K562 (cell line): ENCODE data around the gene MRPL4. TPM values are rescaled to one million over a fixed set of nuclear protein-coding genes. Genes with fewer than 3 reads are reported as not detected.

ENCODE experiments used
- ATF7 ChIP-seq: fragments of 450-650 bp; IDR thresholded peaks from 2 replicates; pipeline ENCODE4 v1.7.1; 2014; ENCODE audit warnings: mild to moderate bottlenecking, moderate library complexity
- CCAR2 ChIP-seq: fragments of 200-400 bp; formaldehyde crosslinking; IDR thresholded peaks from 2 replicates; pipeline ENCODE4 v1.6.1; 2017; ENCODE audit warnings: mild to moderate bottlenecking, low read depth, low read length
- CEBPB ChIP-seq: fragments of 450-650 bp; IDR thresholded peaks from 2 replicates; pipeline ENCODE4 v1.6.1; 2016; ENCODE audit warnings: missing genetic modification characterization, missing compliant biosample characterization
- CHD4 ChIP-seq: fragments of 200-600 bp; sonication (generic); IDR thresholded peaks from 3 replicates; pipeline ENCODE4 v1.6.1; 2012; ENCODE audit warnings: low read depth, mild to moderate bottlenecking, mixed read lengths, low read length, inconsistent platforms; ENCODE audit not compliant: insufficient read depth, insufficient replicate concordance, poor library complexity, severe bottlenecking
- EHMT2 ChIP-seq: fragments of 450-650 bp; IDR thresholded peaks from 2 replicates; pipeline ENCODE4 v1.6.1; 2018; ENCODE audit warnings: antibody characterized with exemption
- ETS2 ChIP-seq: IDR thresholded peaks from 2 replicates; pipeline ENCODE4 v1.6.1; 2016; ENCODE audit warnings: borderline replicate concordance, missing genetic modification characterization, mild to moderate bottlenecking, moderate library complexity, missing compliant biosample characterization; ENCODE audit not compliant: poor library complexity, severe bottlenecking
- HMG20B ChIP-seq: fragments of 250-450 bp; sonication (Bioruptor Pico); IDR thresholded peaks from 2 replicates; pipeline ENCODE4 v1.5.0; 2021; ENCODE audit warnings: mild to moderate bottlenecking
- KDM2B ChIP-seq: fragments of 250-450 bp; sonication (Bioruptor Pico); IDR thresholded peaks from 2 replicates; pipeline ENCODE4 v1.8.0; 2021; ENCODE audit warnings: mild to moderate bottlenecking, moderate library complexity
- MYNN ChIP-seq, 2 experiments: sonication (generic); formaldehyde crosslinking in 1 of 2; IDR thresholded peaks; 2 replicates each; pipeline versions ENCODE4 v1.5.0 to v1.6.1; 2016 to 2020; ENCODE audit warnings: antibody characterized with exemption in 1 of 2, missing genetic modification reagents in 1 of 2
- NCOA1 ChIP-seq: fragments of 450-650 bp; IDR thresholded peaks from 2 replicates; pipeline ENCODE4 v1.6.1; 2016; ENCODE audit warnings: low read depth
- ZC3H8 ChIP-seq: fragments of 450-650 bp; IDR thresholded peaks from 2 replicates; pipeline ENCODE4 v1.6.1; 2017
- ZKSCAN1 ChIP-seq: fragments of 150-350 bp; IDR thresholded peaks from 2 replicates; pipeline ENCODE4 v1.6.1; 2016; ENCODE audit warnings: low read depth, low read length
- ZNF668 ChIP-seq: fragments of 250-450 bp; sonication (Bioruptor Pico); IDR thresholded peaks from 2 replicates; pipeline ENCODE4 v1.8.0; 2022; ENCODE audit warnings: mild to moderate bottlenecking, inconsistent platforms
- ZNF76 ChIP-seq: fragments of 250-450 bp; sonication (Bioruptor Pico); IDR thresholded peaks from 2 replicates; pipeline ENCODE4 v1.4.0; 2020; ENCODE audit warnings: mild to moderate bottlenecking, moderate library complexity, borderline replicate concordance
- polyA plus RNA-seq, 8 experiments: library from polyadenylated mRNA; depleted of rRNA in 4 of 8; stranded (reverse) in 5 of 8; unstranded in 3 of 8; fragments of >200 nt; fragmentation: Nextera tagmentation in 2 of 8; fragmentation: Illumina TruSeq in 1 of 8; extraction: Ambion mirVana in 2 of 8; extraction: Trizol in 1 of 8; gene quantifications; 2 replicates each; pipeline versions ENCODE4 v1.2.1 to v1.2.3, GENCODE V29; 2011 to 2014; ENCODE audit warnings: inconsistent platforms in 1 of 8, missing spikeins in 1 of 8
- total RNA-seq, 7 experiments: library from RNA; depleted of rRNA in 6 of 7; stranded (reverse); fragments of >200 nt in 6 of 7; fragmentation: Illumina TruSeq in 2 of 7; extraction: Trizol in 2 of 7; gene quantifications; 2 replicates each; pipeline versions ENCODE4 v1.2.1 to v1.2.3, GENCODE V29; 2011 to 2021; ENCODE audit warnings: low replicate concordance in 1 of 7
- TF ChIP-seq, protein P1 (sequence below): sonication (generic); formaldehyde crosslinking; IDR thresholded peaks from 2 replicates; pipeline ENCODE4 v1.8.1; 2023; ENCODE audit warnings: mild to moderate bottlenecking, missing genetic modification reagents
- TF ChIP-seq, protein P2 (sequence below), 3 experiments: IDR thresholded peaks in 2 of 3; conservative IDR thresholded peaks in 1 of 3; 2 replicates each; pipeline ENCODE4 v1.5.1; 2011 to 2012; ENCODE audit warnings: low read length in 3 of 3, mild to moderate bottlenecking in 3 of 3, control low read depth in 2 of 3, improper control_type of control experiment in 1 of 3, inconsistent platforms in 1 of 3, low read depth in 1 of 3, mixed read lengths in 1 of 3, moderate library complexity in 1 of 3; ENCODE audit not compliant: insufficient read depth in 2 of 3
- TF ChIP-seq, protein P3 (sequence below), 2 experiments: IDR thresholded peaks; 2 replicates each; pipeline ENCODE4 v1.6.1; 2011; ENCODE audit warnings: borderline replicate concordance in 1 of 2, control low read depth in 1 of 2, low read depth in 1 of 2, low read length in 1 of 2, mild to moderate bottlenecking in 1 of 2, mixed read lengths in 1 of 2, moderate library complexity in 1 of 2; ENCODE audit not compliant: insufficient read depth in 1 of 2, insufficient read length in 1 of 2, poor library complexity in 1 of 2, severe bottlenecking in 1 of 2; ENCODE audit errors: extremely low read depth in 1 of 2
- TF ChIP-seq, protein P4 (sequence below): IDR thresholded peaks from 2 replicates; pipeline ENCODE4 v1.6.1; 2011; ENCODE audit not compliant: insufficient read length; ENCODE audit errors: extremely low read depth
- TF ChIP-seq, protein P5 (sequence below): fragments of 450-650 bp; formaldehyde crosslinking; IDR thresholded peaks from 2 replicates; pipeline ENCODE4 v1.4.0; 2022; ENCODE audit warnings: mild to moderate bottlenecking, moderate library complexity

The MRPL4 gene
- total and polyA plus RNA-seq, 9 of the 15 experiments (the other 6 are each of a cell fraction or from before 2014, with no cell fraction given): 1.4 to 239 (median 64.9) TPM

DNA sequence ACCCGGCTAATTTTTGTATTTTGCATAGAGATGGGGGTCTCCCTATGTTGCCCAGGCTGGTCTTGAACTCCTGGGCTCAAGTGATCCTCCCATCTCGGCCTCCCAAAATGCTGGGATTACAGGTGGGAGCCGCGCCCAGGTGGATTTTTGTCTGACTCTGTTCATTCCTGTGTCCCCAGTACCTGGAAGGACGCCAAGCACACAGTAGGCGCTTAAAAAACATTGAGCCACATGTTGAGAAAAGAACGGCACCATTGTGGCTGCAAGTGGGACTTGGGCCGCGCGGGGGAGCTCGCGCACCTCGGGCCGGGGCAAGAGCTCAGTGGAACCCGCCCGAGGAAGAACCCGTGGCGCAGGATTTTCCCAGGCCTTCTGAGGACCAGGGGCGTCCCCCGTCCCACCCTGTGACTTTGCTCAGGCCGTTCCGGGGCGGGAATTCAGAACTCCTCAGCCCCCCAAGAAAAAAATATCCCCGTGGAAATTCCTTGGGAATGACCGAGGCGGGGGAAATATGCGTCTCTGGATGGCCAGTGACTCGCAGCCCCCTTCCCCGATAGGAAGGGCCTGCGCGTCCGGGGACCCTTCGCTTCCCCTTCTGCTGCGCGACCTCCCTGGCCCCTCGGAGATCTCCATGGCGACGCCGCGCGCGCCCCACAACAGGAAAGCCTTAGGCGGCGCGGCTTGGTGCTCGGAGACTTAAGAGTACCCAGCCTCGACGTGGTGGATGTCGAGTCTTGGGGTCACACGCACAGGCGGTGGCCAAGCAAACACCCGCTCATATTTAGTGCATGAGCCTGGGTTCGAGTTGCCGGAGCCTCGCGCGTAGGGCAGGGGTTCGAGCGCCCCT is 17.5 kb downstream of the MRPL4 start (continued):
- TF ChIP-seq, protein P1, sequence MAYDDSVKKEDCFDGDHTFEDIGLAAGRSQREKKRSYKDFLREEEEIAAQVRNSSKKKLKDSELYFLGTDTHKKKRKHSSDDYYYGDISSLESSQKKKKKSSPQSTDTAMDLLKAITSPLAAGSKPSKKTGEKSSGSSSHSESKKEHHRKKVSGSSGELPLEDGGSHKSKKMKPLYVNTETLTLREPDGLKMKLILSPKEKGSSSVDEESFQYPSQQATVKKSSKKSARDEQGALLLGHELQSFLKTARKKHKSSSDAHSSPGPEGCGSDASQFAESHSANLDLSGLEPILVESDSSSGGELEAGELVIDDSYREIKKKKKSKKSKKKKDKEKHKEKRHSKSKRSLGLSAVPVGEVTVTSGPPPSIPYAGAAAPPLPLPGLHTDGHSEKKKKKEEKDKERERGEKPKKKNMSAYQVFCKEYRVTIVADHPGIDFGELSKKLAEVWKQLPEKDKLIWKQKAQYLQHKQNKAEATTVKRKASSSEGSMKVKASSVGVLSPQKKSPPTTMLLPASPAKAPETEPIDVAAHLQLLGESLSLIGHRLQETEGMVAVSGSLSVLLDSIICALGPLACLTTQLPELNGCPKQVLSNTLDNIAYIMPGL (CRISPR knock-in tag): 0 out of 2 replicates have a peak, but pooled peaks have one; percentile 40
- TF ChIP-seq ETS2 (tag) (no peak), MYNN (IDR thresholded peaks at IDR 0.05) (no peak), MYNN (CRISPR knock-in tag; IDR thresholded peaks at IDR 0.05) (no peak), CHD4 (peak; percentile 82), ZNF668 (CRISPR knock-in tag) (no peak), EHMT2 (no peak), CCAR2 (no peak), ZKSCAN1 (peak; percentile 100), HMG20B (CRISPR knock-in tag) (no peak), NCOA1 (no peak), ZC3H8 (no peak), CEBPB (tag) (0 out of 2 replicates have a peak, but pooled peaks have one; percentile 22), ZNF76 (no peak), KDM2B (no peak), ATF7 (peak; percentile 50; the same call in 1 of the 2 replicates)
- TF ChIP-seq, protein P2, sequence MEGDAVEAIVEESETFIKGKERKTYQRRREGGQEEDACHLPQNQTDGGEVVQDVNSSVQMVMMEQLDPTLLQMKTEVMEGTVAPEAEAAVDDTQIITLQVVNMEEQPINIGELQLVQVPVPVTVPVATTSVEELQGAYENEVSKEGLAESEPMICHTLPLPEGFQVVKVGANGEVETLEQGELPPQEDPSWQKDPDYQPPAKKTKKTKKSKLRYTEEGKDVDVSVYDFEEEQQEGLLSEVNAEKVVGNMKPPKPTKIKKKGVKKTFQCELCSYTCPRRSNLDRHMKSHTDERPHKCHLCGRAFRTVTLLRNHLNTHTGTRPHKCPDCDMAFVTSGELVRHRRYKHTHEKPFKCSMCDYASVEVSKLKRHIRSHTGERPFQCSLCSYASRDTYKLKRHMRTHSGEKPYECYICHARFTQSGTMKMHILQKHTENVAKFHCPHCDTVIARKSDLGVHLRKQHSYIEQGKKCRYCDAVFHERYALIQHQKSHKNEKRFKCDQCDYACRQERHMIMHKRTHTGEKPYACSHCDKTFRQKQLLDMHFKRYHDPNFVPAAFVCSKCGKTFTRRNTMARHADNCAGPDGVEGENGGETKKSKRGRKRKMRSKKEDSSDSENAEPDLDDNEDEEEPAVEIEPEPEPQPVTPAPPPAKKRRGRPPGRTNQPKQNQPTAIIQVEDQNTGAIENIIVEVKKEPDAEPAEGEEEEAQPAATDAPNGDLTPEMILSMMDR (IDR thresholded peaks at IDR 0.05 in 2 of 3, conservative IDR thresholded peaks at IDR 0.05 in 1 of 3; ENCODE audit: insufficient read depth in 2 of 3, low read depth in 1 of 3, low read length in 3 of 3): peak; percentile 94 to 98 (median 95)
- TF ChIP-seq, protein P3, sequence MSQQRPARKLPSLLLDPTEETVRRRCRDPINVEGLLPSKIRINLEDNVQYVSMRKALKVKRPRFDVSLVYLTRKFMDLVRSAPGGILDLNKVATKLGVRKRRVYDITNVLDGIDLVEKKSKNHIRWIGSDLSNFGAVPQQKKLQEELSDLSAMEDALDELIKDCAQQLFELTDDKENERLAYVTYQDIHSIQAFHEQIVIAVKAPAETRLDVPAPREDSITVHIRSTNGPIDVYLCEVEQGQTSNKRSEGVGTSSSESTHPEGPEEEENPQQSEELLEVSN (IDR thresholded peaks at IDR 0.05; ENCODE audit: borderline replicate concordance in 1 of 2, extremely low read depth in 1 of 2, insufficient read depth in 1 of 2, insufficient read length in 1 of 2, low read depth in 1 of 2, low read length in 1 of 2, poor library complexity in 1 of 2, severe bottlenecking in 1 of 2): peak in 1 of 2 experiments; percentile 43
- TF ChIP-seq, protein P4, sequence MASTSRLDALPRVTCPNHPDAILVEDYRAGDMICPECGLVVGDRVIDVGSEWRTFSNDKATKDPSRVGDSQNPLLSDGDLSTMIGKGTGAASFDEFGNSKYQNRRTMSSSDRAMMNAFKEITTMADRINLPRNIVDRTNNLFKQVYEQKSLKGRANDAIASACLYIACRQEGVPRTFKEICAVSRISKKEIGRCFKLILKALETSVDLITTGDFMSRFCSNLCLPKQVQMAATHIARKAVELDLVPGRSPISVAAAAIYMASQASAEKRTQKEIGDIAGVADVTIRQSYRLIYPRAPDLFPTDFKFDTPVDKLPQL: no peak
- TF ChIP-seq, protein P5, sequence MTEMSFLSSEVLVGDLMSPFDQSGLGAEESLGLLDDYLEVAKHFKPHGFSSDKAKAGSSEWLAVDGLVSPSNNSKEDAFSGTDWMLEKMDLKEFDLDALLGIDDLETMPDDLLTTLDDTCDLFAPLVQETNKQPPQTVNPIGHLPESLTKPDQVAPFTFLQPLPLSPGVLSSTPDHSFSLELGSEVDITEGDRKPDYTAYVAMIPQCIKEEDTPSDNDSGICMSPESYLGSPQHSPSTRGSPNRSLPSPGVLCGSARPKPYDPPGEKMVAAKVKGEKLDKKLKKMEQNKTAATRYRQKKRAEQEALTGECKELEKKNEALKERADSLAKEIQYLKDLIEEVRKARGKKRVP (CRISPR knock-in tag): no peak
